Endodermal cell (in vitro differentiated cells): ENCODE results near the gene DHX38. TPM values are rescaled to one million over a fixed set of nuclear protein-coding genes. Genes with fewer than 3 reads are reported as not detected.

Source experiments
- DNase-seq: peaks from one replicate; pipeline ENCODE4 v3.0.0-alpha.2; 2017
- H3K27ac ChIP-seq: 2 replicates; pipeline ENCODE4 v1.5.1; 2013; ENCODE audit warnings: mild to moderate bottlenecking, low read depth, low read length, moderate library complexity
- H3K27me3 ChIP-seq: 2 replicates; pipeline ENCODE4 v1.6.1; 2013; ENCODE audit warnings: mild to moderate bottlenecking, low read length, moderate library complexity; ENCODE audit not compliant: insufficient read depth, control insufficient read depth, poor library complexity, severe bottlenecking
- H3K36me3 ChIP-seq: 2 replicates; pipeline ENCODE4 v1.7.0; 2013; ENCODE audit warnings: mild to moderate bottlenecking, low read length, moderate library complexity; ENCODE audit not compliant: control insufficient read depth, insufficient read depth
- H3K4me1 ChIP-seq: one replicate; pipeline ENCODE4 v1.7.0; 2013; ENCODE audit warnings: low read length; ENCODE audit not compliant: control insufficient read depth, insufficient read depth
- H3K4me3 ChIP-seq: 2 replicates; pipeline ENCODE4 v1.5.1; 2013; ENCODE audit warnings: mild to moderate bottlenecking, low read length, moderate library complexity
- H3K9ac ChIP-seq: 2 replicates; pipeline ENCODE4 v1.6.1; 2013; ENCODE audit warnings: mild to moderate bottlenecking, low read length, moderate library complexity; ENCODE audit not compliant: poor library complexity, severe bottlenecking; ENCODE audit errors: extremely low read depth
- H3K9me3 ChIP-seq: 2 replicates; pipeline ENCODE4 v1.6.1; 2013; ENCODE audit warnings: mild to moderate bottlenecking, low read length, moderate library complexity; ENCODE audit not compliant: control insufficient read depth
- H3K27ac Mint-ChIP-seq: 2 replicates; pipeline ENCODE4 v1.8.0; 2020; ENCODE audit warnings: mixed read lengths
- H3K27me3 Mint-ChIP-seq: 2 replicates; pipeline ENCODE4 v1.8.0; 2021; ENCODE audit warnings: mild to moderate bottlenecking, mixed read lengths; ENCODE audit not compliant: insufficient read depth
- H3K36me3 Mint-ChIP-seq: 2 replicates; pipeline ENCODE4 v1.8.0; 2020; ENCODE audit warnings: low read depth, mixed read lengths
- H3K4me1 Mint-ChIP-seq: 2 replicates; pipeline ENCODE4 v1.8.0; 2020; ENCODE audit warnings: mixed read lengths
- H3K4me3 Mint-ChIP-seq: 2 replicates; pipeline ENCODE4 v1.8.0; 2020; ENCODE audit warnings: mild to moderate bottlenecking, moderate library complexity, mixed read lengths
- H3K9me3 Mint-ChIP-seq: 2 replicates; pipeline ENCODE4 v1.8.0; 2020; ENCODE audit warnings: mild to moderate bottlenecking, mixed read lengths
- CTCF ChIP-seq: fragments of 200-600 bp; sonication (generic); conservative IDR thresholded peaks from 2 replicates; pipeline ENCODE4 v1.5.0; 2021; ENCODE audit warnings: antibody characterized with exemption, mild to moderate bottlenecking
- WGBS, 2 experiments: methylation state at CpG; one replicate each; pipeline versions ENCODE4 v1.1.5 to v1.1.7; 2013; ENCODE audit warnings: missing lambda C conversion rate in 2 of 2, mixed read lengths in 1 of 2; ENCODE audit not compliant: insufficient coverage in 1 of 2, insufficient read length in 1 of 2; 5-methylcytosine and 5-hydroxymethylcytosine counted together
- total RNA-seq, 2 donors: library from RNA; stranded (reverse); fragmentation: NEBNext Ultra II Directional in 1 of 2; extraction: Animal tissue kit (Norgen Biotek cat#: 25700) in 1 of 2; gene quantifications; 2 replicates in 1 of 2; 3 replicates in 1 of 2; pipeline ENCODE4 v1.2.1, GENCODE V29; 2021

DHX38 gene
- total RNA-seq, 2 donors from 2014 or later: 66.9 to 80.1 TPM

DNA sequence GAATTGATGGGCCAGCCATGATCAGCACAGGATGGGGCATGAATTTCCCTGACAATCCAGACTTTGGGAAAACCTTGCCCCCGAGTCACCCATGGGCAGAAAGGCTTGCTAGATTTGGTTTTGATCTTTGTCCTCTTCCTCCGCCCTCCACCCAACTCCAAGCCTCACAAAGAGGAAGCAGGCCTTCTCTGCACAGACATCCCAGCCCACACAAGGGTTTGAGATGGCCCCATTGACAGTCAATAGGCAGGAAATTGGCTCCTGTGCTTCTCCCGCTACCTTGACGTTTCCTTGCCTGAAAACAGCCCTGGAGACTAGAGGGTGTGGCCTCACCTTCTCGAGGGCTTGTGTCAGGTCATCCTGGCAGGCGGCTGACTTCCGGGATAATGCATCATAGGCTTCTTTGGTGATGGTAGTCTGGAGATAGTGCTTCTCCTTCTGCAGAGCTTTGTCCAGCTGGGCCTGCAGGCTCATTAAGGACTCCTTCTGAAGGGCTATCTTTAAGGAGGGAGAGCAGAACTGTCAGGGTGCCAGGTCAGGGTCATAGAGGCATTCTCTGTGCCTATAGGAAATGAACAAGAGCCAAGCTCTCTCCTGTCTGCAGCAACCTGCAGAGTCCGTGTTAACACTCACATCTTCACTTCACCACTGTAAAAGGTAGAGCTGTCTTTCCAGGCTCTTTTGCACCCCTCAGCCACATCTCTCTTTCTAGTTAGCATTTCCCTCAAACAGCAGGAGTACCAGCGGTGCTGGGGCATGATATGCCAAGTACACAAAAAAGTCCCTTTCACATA is 32.2 kb downstream of the DHX38 start:
- no peak overlapping the region for H3K4me3 ChIP-seq
- no peaks in the 10 kb centered on the region for H3K27me3 ChIP-seq
- H3K27me3 Mint-ChIP-seq: no peaks in the 10 kb centered on the region
- peak overlapping the region; percentile 65 for H3K27ac Mint-ChIP-seq
- no peaks in the 10 kb centered on the region for H3K9me3 Mint-ChIP-seq
- no peak overlapping the region for H3K4me3 Mint-ChIP-seq
- no peak overlapping the region for H3K9ac ChIP-seq
- H3K4me1 ChIP-seq: peaks cover 30% of the 10 kb centered on the region
- no peak for TF ChIP-seq CTCF
- no peak for DNase-seq
- no peak overlapping the region for H3K27ac ChIP-seq
- H3K9me3 ChIP-seq: no peaks in the 10 kb centered on the region
- WGBS, 2 experiments: 89 to 91% methylated on average over 7 to 9 of the region's 9 CpGs
- no peaks in the 10 kb centered on the region for H3K36me3 Mint-ChIP-seq
- H3K4me1 Mint-ChIP-seq: peaks cover 49% of the 10 kb centered on the region
- H3K36me3 ChIP-seq: no peaks in the 10 kb centered on the region

GRCh38 chr16:72126429-72126765 is 32.8 kb downstream of the DHX38 start:
- Histone ChIP-seq H3K27me3 (no peaks in the 10 kb centered on the region), H3K9ac (no peak overlapping the region), H3K4me3 (no peak overlapping the region), H3K4me1 (peaks cover 32% of the 10 kb centered on the region), H3K36me3 (no peaks in the 10 kb centered on the region), H3K27ac (no peak overlapping the region), H3K9me3 (no peaks in the 10 kb centered on the region)
- WGBS, 2 experiments: 82 to 92% methylated on average over 2 of the region's 2 CpGs
- H3K9me3 Mint-ChIP-seq: no peaks in the 10 kb centered on the region
- H3K36me3 Mint-ChIP-seq: no peaks in the 10 kb centered on the region
- H3K4me1 Mint-ChIP-seq: peaks cover 55% of the 10 kb centered on the region
- H3K4me3 Mint-ChIP-seq: no peak overlapping the region
- no peaks in the 10 kb centered on the region for H3K27me3 Mint-ChIP-seq
- DNase-seq: no peak
- H3K27ac Mint-ChIP-seq: no peak overlapping the region
- TF ChIP-seq CTCF: no peak

GRCh38 chr16:72128701-72129100 is 35.1 kb downstream of the DHX38 start:
- Mint-ChIP-seq H3K36me3 (no peaks in the 10 kb centered on the region), H3K27ac (peak overlapping the region; percentile 66), H3K4me1 (peaks cover 57% of the 10 kb centered on the region), H3K9me3 (no peaks in the 10 kb centered on the region), H3K27me3 (peaks cover 2% of the 10 kb centered on the region), H3K4me3 (no peak overlapping the region)
- peak overlapping the region; percentile 12 for H3K4me3 ChIP-seq
- H3K9ac ChIP-seq: no peak overlapping the region
- WGBS, 2 experiments: 28 to 33% methylated on average over 8 to 9 of the region's 9 CpGs
- TF ChIP-seq CTCF: no peak
- peaks cover 32% of the 10 kb centered on the region for H3K4me1 ChIP-seq
- no peaks in the 10 kb centered on the region for H3K36me3 ChIP-seq
- no peaks in the 10 kb centered on the region for H3K9me3 ChIP-seq
- no peaks in the 10 kb centered on the region for H3K27me3 ChIP-seq
- DNase-seq: peak; percentile 92
- no peak overlapping the region for H3K27ac ChIP-seq
